Prostate gland (tissue), 2 donors: Measurements from ENCODE around the gene DOCK6. TPM values are rescaled to one million over a fixed set of nuclear protein-coding genes. Genes with fewer than 3 reads are reported as not detected.

Experiments used
- DNase-seq: peaks from one replicate; pipeline ENCODE4 v3.0.0-alpha.2; 2019; ENCODE audit warnings: low spot score
- H3K27ac ChIP-seq, 2 donors: fragments of 200-600 bp; sonication (generic); 2 replicates each; pipeline ENCODE4 v1.5.1; 2017 to 2019
- H3K27me3 ChIP-seq: fragments of 200-600 bp; sonication (generic); replicated peaks from 2 replicates; pipeline ENCODE4 v1.5.1; 2019; ENCODE audit not compliant: insufficient read depth
- H3K36me3 ChIP-seq, 2 donors: fragments of 200-600 bp; sonication (generic); 1 replicate in 1 of 2; 2 replicates in 1 of 2; pipeline versions ENCODE4 v1.5.1 to v1.8.1; 2017 to 2019
- H3K4me1 ChIP-seq: fragments of 200-600 bp; sonication (generic); replicated peaks from 2 replicates; pipeline ENCODE4 v1.5.1; 2019
- H3K4me3 ChIP-seq, 2 donors: fragments of 200-600 bp; sonication (generic); 2 replicates each; pipeline ENCODE4 v1.5.1; 2017 to 2019
- H3K9me3 ChIP-seq: fragments of 200-600 bp; sonication (generic); 2 replicates; pipeline ENCODE4 v1.5.1; 2017
- POLR2A ChIP-seq: fragments of 450-650 bp; IDR thresholded peaks from one replicate; pipeline ENCODE4 v1.6.1; 2016; ENCODE audit warnings: antibody characterized with exemption, mild to moderate bottlenecking
- POLR2AphosphoS5 ChIP-seq: sonication (generic); formaldehyde crosslinking; IDR thresholded peaks from one replicate; pipeline ENCODE4 v1.6.1; 2017; ENCODE audit warnings: antibody characterized with exemption
- WGBS: methylation state at CpG from one replicate; pipeline ENCODE4 v1.1.5; 2018; 5-methylcytosine and 5-hydroxymethylcytosine counted together
- intact Hi-C: fragments of 100-400 bp; cut with DNase I; formaldehyde crosslinking; loops from one replicate; pipeline ENCODE4 v1.14.2; 2022
- total RNA-seq, 2 donors: library from RNA; depleted of rRNA; stranded (reverse); fragments of >200 nt; gene quantifications; one replicate each; pipeline ENCODE4 v1.1.0, GENCODE V29; 2016
- TF ChIP-seq, protein P1 (sequence below), 4 experiments: fragments of 200-600 bp in 2 of 4; fragments of 450-650 bp in 2 of 4; sonication (generic) in 2 of 4; IDR thresholded peaks; 1 replicate in 3 of 4; 2 replicates in 1 of 4; pipeline ENCODE4 v1.5.1; 2016 to 2019; ENCODE audit warnings: antibody characterized with exemption in 4 of 4, mild to moderate bottlenecking in 2 of 4, moderate library complexity in 2 of 4

DOCK6 gene
- total RNA-seq, 2 donors from 2014 or later, result 21.6 to 38.7 TPM

GRCh38 chr19:11293433-11294389 lies 31.4 kb upstream of the DOCK6 start:
- intact Hi-C loops, result loop anchor here (2.0 to 10.0 kb wide), 4 partner anchors 83 to 291 kb away; partner anchors contain the start of gene ELAVL3
- peak; percentile 93 for DNase-seq
- WGBS, result 3% methylated on average over 41 of the region's 41 CpGs
- H3K4me3 ChIP-seq, result no peak overlapping the region
- H3K27ac ChIP-seq, result peak overlapping the region in 1 of 2 donors; percentile 33
- peak; percentile 23 for TF ChIP-seq POLR2A
- TF ChIP-seq, protein P1, sequence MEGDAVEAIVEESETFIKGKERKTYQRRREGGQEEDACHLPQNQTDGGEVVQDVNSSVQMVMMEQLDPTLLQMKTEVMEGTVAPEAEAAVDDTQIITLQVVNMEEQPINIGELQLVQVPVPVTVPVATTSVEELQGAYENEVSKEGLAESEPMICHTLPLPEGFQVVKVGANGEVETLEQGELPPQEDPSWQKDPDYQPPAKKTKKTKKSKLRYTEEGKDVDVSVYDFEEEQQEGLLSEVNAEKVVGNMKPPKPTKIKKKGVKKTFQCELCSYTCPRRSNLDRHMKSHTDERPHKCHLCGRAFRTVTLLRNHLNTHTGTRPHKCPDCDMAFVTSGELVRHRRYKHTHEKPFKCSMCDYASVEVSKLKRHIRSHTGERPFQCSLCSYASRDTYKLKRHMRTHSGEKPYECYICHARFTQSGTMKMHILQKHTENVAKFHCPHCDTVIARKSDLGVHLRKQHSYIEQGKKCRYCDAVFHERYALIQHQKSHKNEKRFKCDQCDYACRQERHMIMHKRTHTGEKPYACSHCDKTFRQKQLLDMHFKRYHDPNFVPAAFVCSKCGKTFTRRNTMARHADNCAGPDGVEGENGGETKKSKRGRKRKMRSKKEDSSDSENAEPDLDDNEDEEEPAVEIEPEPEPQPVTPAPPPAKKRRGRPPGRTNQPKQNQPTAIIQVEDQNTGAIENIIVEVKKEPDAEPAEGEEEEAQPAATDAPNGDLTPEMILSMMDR (IDR thresholded peaks at IDR 0.05), result peak; percentile 90 to 99 (median 96)
- peak; percentile 87 for TF ChIP-seq POLR2AphosphoS5
- H3K4me1 ChIP-seq, result no peaks in the 10 kb centered on the region
- no peaks in the 10 kb centered on the region for H3K27me3 ChIP-seq
- no peaks in the 10 kb centered on the region for H3K36me3 ChIP-seq
- no peaks in the 10 kb centered on the region for H3K9me3 ChIP-seq

GRCh38 chr19:11291991-11292390 lies 29.7 kb upstream of the DOCK6 start:
- H3K4me3 ChIP-seq, result no peak overlapping the region
- H3K36me3 ChIP-seq, result no peaks in the 10 kb centered on the region
- H3K27me3 ChIP-seq, result no peaks in the 10 kb centered on the region
- 56% methylated on average over 1 of the region's 1 CpG for WGBS
- no peak for DNase-seq
- TF ChIP-seq POLR2AphosphoS5, result no peak
- TF ChIP-seq, protein P1 (IDR thresholded peaks at IDR 0.05), result no peak
- TF ChIP-seq POLR2A, result no peak
- no peaks in the 10 kb centered on the region for H3K9me3 ChIP-seq
- H3K27ac ChIP-seq, result no peak overlapping the region
- intact Hi-C loops, result loop anchor here (5.0 to 10.0 kb wide), 3 partner anchors 155 to 293 kb away; partner anchors contain the start of gene ELAVL3
- H3K4me1 ChIP-seq, result no peaks in the 10 kb centered on the region

DNA sequence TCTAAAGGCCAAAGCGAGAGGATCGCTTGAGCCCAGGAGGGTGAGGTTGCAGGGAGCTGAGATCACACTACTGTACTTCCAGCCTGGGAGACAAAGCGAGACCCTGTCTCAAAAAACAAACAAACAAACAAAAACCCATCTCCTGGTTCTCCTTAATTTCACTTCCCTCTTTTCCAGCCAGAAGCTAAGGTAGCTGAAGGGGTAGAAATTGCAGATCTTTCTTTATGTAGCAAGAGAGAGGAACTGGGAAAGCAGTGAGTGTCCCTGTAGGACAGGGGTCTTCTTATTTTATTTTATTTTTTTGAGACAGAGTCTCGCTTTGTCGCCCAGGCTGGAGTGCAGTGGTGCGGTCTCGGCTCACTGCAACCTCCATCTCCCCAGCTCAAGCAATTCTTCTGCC lies 29.1 kb upstream of the DOCK6 start:
- Histone ChIP-seq H3K27me3 (no peaks in the 10 kb centered on the region), H3K4me3 (no peak overlapping the region), H3K9me3 (no peaks in the 10 kb centered on the region), H3K27ac (no peak overlapping the region), H3K36me3 (no peaks in the 10 kb centered on the region), H3K4me1 (no peaks in the 10 kb centered on the region)
- intact Hi-C loops, result loop anchor here (5.0 to 10.0 kb wide), 3 partner anchors 156 to 293 kb away; partner anchors contain the start of gene ELAVL3
- 94% methylated on average over 7 of the region's 7 CpGs for WGBS
- DNase-seq, result no peak
- TF ChIP-seq POLR2AphosphoS5, result no peak
- no peak for TF ChIP-seq POLR2A

DNA sequence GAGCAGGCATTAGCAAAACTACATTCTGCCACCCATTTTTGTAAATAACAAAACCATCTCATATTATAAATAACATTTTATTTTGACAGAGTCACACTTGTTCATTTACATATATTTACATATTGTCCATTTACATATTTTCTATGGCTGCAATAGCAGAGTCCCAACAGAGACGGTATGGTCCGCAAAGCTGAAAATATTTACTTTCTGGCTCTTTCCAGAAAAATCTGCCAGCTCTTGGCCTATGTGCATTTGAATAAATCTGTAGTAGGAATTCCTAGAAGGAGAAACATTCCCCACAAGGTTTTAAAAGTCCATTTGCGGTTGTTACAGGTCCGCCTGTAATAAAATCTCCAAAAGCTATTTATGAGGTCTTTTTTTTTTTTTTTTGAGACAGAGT lies 27.9 kb upstream of the DOCK6 start:
- Histone ChIP-seq H3K4me3 (no peak overlapping the region), H3K27me3 (no peaks in the 10 kb centered on the region), H3K4me1 (no peaks in the 10 kb centered on the region), H3K36me3 (no peaks in the 10 kb centered on the region), H3K27ac (no peak overlapping the region), H3K9me3 (no peaks in the 10 kb centered on the region)
- TF ChIP-seq POLR2AphosphoS5 (no peak), POLR2A (no peak)
- TF ChIP-seq, protein P1 (IDR thresholded peaks at IDR 0.05), result no peak
- no peak for DNase-seq
- intact Hi-C loops, result loop anchor here (5.0 to 10.0 kb wide), 3 partner anchors 157 to 295 kb away; partner anchors contain the start of gene ELAVL3
- 46% methylated on average over 4 of the region's 4 CpGs for WGBS

DNA sequence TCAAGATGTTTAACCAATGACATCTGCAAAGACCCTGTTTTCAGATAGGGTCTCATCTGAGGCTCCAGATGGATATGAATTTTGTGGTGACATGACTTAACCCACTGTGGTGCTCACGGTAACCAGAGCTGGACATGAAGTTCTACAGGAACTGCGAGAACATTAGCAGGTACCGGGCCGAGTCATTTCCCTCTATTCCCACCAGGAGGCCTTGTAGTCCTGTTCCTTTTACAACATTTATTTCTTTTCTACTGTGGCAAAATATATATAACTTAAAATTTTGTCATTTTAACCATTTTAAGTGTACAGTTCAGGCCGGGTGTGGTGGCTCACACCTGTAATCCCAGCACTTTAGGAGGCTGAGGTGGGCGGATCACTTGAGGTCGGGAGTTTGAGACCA lies 26.0 kb upstream of the DOCK6 start:
- Histone ChIP-seq H3K9me3 (no peaks in the 10 kb centered on the region), H3K4me1 (no peaks in the 10 kb centered on the region), H3K4me3 (no peak overlapping the region), H3K27ac (no peak overlapping the region), H3K36me3 (no peaks in the 10 kb centered on the region), H3K27me3 (no peaks in the 10 kb centered on the region)
- no peak for TF ChIP-seq POLR2A
- TF ChIP-seq, protein P1 (IDR thresholded peaks at IDR 0.05), result peak in 2 of 4 experiments; percentile 24 to 31
- 78% methylated on average over 7 of the region's 7 CpGs for WGBS
- no peak for DNase-seq
- intact Hi-C loops, result no loop called here
